SKM-1 (cell line): ENCODE measurements around the gene SLC9C2.
"Not testable (repeated sequence)": the region's sequence is repeated elsewhere in the genome, so short reads cannot be mapped to it uniquely, and the experiment has no call there.

Source experiments
- DNase-seq: peaks from one replicate; lab custom pipeline; 2025; ENCODE audit not compliant: unreplicated experiment; lab: John Stamatoyannopoulos, UW

SLC9C2 gene

GRCh38 chr1:173581383-173582079 is 21.3 kb downstream of the SLC9C2 start:
- DNase-seq, result no peak

GRCh38 chr1:173580658-173581057 is 22.2 kb downstream of the SLC9C2 start:
- DNase-seq, result no peak

- no peak for DNase-seq
Observed at GRCh38 chr1:173580071-173580470, 22.8 kb downstream of the SLC9C2 start.

GRCh38 chr1:173573596-173573995 is 29.3 kb downstream of the SLC9C2 start:
- DNase-seq, result no peak

GRCh38 chr1:173572201-173572873 is 30.5 kb downstream of the SLC9C2 start:
- DNase-seq, result no peak

GRCh38 chr1:173570370-173571007 is 32.4 kb downstream of the SLC9C2 start:
- no peak for DNase-seq

GRCh38 chr1:173568483-173568882 is 34.4 kb downstream of the SLC9C2 start:
- DNase-seq, result no peak

- not testable (repeated sequence) for DNase-seq
Observed at GRCh38 chr1:173563846-173564245, 39.0 kb downstream of the SLC9C2 start.

- DNase-seq, result no peak
Observed at GRCh38 chr1:173562813-173563212, 40.1 kb downstream of the SLC9C2 start.

- no peak for DNase-seq
Observed at GRCh38 chr1:173561263-173561662, 41.6 kb downstream of the SLC9C2 start.

- no peak for DNase-seq
Observed at GRCh38 chr1:173560285-173560880, 42.5 kb downstream of the SLC9C2 start.

GRCh38 chr1:173555651-173556305 is 47.1 kb downstream of the SLC9C2 start:
- no peak for DNase-seq

- DNase-seq, result no peak
Observed at GRCh38 chr1:173554541-173555250, 48.2 kb downstream of the SLC9C2 start.

- DNase-seq, result no peak
Observed at GRCh38 chr1:173554089-173554488, 48.8 kb downstream of the SLC9C2 start.

- no peak for DNase-seq
Observed at GRCh38 chr1:173553312-173553711, 49.6 kb downstream of the SLC9C2 start.

- no peak for DNase-seq
Observed at GRCh38 chr1:173551699-173552098, 51.2 kb downstream of the SLC9C2 start.

GRCh38 chr1:173549813-173550212 is 53.1 kb downstream of the SLC9C2 start:
- DNase-seq, result no peak

- DNase-seq, result no peak
Observed at GRCh38 chr1:173545688-173546087, 57.2 kb downstream of the SLC9C2 start.

- DNase-seq, result no peak
Observed at GRCh38 chr1:173536223-173536622, 66.6 kb downstream of the SLC9C2 start.

GRCh38 chr1:173532237-173532636 is 70.6 kb downstream of the SLC9C2 start:
- DNase-seq, result no peak
